Vagina (tissue), 2 donors: ENCODE data around the gene CUL7.

Experiments
- POLR2A ChIP-seq, 2 donors: fragments of 450-650 bp; IDR thresholded peaks; one replicate each; pipeline ENCODE4 v1.6.1; 2017; ENCODE audit warnings: antibody characterized with exemption in 2 of 2, mild to moderate bottlenecking in 2 of 2, moderate library complexity in 2 of 2
- POLR2AphosphoS5 ChIP-seq, 2 donors: sonication (generic); formaldehyde crosslinking; IDR thresholded peaks; one replicate each; pipeline ENCODE4 v1.9.0; 2017; ENCODE audit warnings: antibody characterized with exemption in 2 of 2, mild to moderate bottlenecking in 2 of 2, low read depth in 1 of 2; ENCODE audit not compliant: insufficient read depth in 1 of 2
- TF ChIP-seq, protein P1 (sequence below), 3 experiments: fragments of 450-650 bp in 2 of 3; fragments of 200-600 bp in 1 of 3; sonication (generic) in 1 of 3; IDR thresholded peaks; one replicate each; pipeline ENCODE4 v1.5.1; 2017 to 2019; ENCODE audit warnings: antibody characterized with exemption in 3 of 3, mild to moderate bottlenecking in 2 of 3, moderate library complexity in 2 of 3

DNA sequence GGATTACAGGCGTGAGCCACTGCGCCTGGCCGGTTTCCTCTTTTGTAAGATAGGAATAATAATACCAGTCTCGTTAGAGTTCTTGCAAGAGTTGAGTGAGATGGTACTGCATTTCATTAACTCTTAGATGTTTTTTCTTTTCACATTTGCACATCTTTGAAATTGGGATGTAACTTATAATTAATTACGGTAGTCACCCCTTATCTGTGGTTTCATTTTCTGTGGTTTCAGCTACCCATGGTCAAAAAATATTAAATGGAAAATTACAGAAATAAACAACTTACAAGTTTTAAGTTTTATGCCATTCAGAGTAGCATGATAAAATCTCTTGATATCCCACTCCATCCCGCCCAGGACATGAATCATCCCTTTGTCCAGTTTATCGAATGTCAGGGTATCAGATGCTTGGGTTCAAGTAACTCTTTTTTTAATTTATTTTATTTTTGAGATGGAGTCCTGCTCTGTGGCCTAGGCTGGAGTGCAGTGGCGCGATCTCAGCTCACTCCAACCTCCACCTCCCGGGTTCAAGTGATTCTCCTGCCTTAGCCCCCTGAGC lies 37.9 kb upstream of the CUL7 start:
- TF ChIP-seq, protein P1, sequence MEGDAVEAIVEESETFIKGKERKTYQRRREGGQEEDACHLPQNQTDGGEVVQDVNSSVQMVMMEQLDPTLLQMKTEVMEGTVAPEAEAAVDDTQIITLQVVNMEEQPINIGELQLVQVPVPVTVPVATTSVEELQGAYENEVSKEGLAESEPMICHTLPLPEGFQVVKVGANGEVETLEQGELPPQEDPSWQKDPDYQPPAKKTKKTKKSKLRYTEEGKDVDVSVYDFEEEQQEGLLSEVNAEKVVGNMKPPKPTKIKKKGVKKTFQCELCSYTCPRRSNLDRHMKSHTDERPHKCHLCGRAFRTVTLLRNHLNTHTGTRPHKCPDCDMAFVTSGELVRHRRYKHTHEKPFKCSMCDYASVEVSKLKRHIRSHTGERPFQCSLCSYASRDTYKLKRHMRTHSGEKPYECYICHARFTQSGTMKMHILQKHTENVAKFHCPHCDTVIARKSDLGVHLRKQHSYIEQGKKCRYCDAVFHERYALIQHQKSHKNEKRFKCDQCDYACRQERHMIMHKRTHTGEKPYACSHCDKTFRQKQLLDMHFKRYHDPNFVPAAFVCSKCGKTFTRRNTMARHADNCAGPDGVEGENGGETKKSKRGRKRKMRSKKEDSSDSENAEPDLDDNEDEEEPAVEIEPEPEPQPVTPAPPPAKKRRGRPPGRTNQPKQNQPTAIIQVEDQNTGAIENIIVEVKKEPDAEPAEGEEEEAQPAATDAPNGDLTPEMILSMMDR (IDR thresholded peaks at IDR 0.05): no peak
- TF ChIP-seq POLR2AphosphoS5 (IDR thresholded peaks at IDR 0.05; ENCODE audit: insufficient read depth in 1 of 2, low read depth in 1 of 2) (no peak), POLR2A (IDR thresholded peaks at IDR 0.05) (no peak)
